NAMALWA (cell line): Measurements from ENCODE around the gene EPHB3.

Experiments used
- DNase-seq: peaks from one replicate; pipeline ENCODE4 v3.0.0-alpha.2; 2015; ENCODE audit warnings: low spot score

Gene EPHB3

DNA sequence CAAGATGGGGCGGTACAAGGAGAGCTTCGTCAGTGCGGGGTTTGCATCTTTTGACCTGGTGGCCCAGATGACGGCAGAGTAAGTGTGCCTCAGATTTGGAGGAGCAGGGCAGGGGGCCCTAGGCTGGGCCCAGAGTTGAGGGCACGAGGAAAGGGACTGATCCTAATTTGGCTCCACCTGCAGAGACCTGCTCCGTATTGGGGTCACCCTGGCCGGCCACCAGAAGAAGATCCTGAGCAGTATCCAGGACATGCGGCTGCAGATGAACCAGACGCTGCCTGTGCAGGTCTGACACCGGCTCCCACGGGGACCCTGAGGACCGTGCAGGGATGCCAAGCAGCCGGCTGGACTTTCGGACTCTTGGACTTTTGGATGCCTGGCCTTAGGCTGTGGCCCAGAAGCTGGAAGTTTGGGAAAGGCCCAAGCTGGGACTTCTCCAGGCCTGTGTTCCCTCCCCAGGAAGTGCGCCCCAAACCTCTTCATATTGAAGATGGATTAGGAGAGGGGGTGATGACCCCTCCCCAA is 19.8 kb downstream of the EPHB3 start:
- DNase-seq, result no peak

DNA sequence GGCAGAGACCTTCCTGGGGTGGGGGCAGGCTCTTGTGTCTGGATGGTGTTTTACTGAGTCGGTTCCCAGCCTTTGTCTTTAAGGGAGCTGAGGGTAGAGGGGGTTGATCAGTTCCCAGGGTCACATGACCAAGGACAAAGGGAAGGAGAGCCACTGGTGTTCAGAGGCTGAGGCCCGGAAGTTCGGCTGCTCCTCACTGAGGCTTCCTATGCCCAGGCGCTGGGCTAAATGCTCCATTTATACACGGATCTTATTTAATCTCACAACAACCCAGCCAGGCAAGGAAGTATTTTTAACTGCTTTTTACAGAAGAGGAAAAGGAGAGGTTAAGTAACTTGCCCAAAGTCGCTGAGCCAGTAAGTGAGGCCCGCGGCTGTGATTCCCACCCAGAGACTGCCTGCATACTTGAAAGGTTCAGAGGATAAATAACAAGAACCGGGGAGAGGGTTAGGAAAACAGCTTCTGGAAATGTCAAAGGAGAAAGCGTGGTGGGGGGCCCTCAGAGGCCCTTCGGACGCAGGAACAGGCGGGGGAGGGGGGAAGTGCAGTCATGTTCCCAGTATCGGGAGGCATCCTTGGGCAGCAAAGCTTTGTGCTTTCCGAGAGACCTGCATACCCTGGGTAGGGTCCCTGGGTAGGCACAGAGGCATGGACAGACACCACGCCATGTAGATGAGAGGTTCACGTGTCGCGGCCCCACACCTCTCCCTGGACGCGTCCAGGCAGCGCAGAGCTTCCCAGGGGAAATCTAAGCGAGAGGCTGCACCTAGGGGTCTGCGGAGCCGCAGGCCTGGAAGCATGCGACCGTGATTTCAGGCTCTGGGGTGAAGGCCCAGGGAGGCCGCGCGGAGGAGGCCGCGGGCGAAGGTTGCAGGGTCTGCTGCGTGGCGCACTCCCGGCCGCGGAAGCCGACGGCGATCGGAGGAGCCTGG is 21.3 kb downstream of the EPHB3 start:
- no peak for DNase-seq

DNA sequence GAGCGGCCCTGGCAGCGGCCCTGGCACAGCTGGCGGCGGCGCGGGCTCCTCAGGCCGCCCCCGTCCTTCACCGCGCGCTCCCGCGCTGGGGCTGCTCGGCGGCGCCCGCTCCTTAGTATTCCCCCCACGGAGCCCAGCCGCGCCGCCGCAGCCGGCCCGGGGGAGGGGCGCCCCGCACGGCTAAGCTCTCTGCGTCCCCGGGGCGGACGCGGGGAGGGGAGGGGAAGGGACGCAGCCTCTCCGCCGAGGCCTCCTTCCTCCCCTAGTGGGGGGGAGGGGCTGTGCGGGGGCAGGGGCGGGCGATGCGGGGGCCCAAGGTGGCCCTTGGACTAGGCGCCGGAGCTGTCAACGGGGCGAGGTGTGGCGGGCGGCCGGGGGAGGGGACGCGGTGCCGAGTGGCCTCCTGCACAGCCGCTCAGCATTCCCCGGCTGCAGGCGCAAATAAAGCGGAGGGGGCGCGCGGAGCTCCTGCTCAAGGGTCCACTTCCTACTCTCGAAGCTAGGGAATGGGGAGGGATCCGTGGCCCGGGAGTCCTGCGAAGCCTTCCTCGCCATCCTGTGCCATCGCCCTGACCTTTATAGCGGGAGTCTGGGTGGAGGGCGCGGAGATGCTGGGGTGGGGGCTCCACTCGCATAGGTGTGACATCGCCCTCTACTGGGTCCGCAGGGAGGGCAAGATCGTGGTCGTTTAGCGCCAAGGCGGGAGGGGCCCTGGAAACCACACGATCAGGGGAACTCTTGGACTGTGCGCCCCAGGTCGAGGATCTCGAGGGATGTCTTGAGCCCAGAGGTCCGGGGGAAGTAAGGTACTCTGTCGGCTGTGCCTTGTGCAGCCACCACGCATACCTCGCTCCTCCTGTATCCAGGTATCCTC is 22.2 kb downstream of the EPHB3 start:
- DNase-seq, result no peak

DNA sequence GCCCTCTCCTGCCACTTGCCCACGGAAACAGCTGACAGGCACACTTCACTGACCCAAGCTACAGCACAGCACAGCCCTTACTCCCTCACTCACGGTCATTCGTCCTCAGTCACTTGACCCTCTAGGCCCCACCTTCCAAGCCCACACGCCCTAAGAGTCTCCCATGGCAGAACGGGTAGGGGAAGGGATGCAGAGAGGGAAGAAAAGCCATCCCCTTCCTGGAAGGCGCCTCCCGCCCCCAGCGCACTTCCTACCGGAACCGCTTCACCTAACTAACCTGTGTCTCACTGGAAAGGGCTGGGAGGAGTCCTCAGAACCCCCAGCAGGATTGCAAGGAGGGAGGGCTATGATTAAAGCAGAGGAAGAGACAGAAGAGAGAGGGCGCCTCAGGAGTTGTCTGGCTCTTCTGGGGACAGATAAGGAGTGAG is 22.9 kb downstream of the EPHB3 start:
- no peak for DNase-seq

DNA sequence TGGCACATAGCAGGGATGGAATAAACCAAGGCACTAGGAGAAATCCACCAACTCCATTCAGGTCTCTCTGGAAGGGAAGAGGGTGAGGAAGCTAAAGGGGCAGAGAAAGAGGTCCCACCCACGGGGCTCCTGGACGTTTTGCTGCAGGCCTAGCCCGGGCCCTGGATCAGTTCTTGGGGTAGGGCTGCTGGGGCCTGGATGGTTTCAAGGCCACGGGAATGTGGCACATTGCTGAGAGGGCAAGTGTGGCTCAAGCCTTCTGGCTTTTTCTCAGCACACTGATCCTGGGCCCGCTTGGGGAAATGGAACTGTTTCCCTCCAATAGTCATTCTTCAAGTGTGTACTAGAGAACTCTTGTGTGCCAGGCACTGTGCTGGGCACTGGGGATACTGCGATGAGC is 24.0 kb downstream of the EPHB3 start:
- no peak for DNase-seq

DNA sequence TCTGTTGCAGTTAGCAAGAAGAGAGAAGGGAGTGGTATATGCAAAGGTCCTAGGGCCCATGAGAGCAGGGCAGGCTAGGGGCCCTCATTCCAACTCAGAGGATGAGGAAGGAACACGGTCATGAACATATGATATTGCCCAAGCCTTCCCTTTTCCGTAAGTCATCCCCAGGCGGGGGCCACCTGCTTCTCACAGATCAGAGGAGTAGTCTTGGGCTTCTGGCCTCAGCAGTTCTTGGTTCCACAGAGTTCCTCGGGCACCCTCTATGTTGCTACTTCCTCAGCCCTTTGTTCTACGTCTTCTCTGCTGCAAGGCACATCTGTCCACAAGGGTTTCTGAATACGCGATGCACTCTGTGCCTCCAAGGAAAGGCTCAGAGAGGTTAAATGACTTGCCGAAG is 25.3 kb downstream of the EPHB3 start:
- DNase-seq, result no peak

DNA sequence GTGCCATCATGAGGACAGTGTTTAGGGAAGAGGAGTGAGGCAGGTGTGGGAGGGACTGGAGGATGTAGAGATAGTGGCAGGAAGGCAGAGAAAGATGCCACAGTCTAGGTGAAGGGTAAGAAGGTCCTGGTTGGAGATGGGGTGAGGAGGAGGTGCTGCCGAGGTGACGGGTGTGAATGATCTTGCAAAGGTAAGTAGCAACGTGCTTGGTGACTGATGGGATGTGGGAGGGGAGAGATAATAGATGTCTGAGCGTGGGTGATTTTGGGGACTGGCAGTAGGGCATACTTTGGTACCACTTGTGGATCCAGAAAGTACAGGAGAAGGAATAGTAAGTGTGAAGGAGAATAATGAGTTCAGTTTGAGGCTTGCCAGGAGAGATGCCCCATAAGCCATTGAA is 27.2 kb downstream of the EPHB3 start:
- DNase-seq, result no peak

DNA sequence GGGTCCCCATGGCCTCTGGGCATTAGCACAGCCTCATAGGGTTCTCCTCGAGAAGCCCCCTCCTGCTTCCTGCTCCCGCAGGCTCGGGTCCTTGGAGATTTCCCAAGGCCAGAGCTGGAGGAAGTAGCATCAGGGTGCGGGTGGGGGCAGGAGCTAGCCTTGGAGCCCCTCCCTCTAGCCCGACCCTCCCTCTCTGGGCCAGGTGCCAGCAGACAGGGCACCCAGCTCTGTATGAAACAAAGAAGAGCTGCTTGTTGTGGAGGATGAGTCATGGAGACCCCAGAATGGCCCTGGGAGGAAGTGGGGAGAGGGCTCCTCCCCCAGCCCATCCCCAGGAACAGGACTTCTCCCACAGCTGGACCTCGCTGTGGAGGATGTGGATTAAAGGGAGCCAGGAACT is 29.2 kb downstream of the EPHB3 start:
- no peak for DNase-seq

DNA sequence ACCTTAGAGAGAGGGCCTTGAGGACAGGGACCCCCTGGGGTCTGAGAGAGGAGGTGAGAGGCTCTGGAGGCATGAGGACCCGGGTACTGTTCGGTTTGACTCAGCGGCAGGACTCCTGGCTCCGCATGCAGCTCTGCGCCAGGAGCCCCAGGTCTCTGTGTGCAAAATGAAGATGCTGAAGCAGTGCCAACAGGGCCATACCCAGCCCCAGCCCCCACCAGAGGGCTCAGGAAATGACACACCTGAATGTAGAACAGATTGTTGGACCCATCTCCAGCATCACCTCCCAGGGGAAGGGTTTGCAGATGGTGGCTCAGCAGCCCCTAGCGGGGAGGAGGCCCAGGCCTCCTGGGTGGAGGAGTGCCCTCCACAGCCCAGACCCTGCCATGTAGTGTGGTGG is 30.2 kb downstream of the EPHB3 start:
- no peak for DNase-seq

DNA sequence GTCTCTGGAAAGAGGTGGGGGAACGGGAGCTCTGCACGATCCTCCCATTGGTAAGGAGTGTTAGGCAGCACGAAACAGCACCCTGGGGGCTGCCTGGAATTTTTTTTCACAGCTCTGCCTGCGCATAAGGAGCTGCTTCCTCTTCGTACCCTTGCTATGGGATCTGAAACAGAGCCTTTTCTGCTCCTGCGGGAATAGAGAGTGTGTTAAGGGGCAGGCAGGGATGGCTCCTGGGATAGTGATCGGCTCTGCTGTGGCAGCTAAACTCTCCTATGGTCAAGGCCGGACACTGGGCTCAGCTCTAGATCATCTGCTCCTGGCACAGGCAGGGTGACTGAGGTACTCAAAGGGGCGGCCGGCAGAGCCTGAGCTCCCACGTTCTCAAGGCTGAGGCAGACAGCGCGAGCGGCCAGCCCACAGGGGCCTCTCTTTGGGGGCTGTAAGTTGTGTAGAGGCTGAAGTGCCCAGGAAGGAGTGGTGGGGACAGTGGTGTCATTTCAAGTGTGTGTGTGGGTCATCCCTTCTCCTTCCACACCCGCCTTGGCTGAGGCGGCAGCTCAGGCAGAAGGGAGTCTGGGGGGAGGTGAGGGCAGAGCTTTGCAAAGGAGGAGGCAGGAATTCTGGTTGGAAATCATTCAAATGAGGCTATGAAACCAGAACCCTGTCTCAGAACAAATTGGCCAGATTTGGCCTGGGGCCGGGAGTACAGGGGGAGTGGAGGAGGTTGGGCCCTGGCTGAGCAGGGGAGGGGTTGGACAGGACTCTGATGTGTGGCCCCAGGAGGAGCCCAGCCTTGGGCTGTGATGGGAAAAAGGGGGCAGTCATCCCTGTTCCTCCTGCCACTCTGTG is 31.0 kb downstream of the EPHB3 start:
- no peak for DNase-seq

DNA sequence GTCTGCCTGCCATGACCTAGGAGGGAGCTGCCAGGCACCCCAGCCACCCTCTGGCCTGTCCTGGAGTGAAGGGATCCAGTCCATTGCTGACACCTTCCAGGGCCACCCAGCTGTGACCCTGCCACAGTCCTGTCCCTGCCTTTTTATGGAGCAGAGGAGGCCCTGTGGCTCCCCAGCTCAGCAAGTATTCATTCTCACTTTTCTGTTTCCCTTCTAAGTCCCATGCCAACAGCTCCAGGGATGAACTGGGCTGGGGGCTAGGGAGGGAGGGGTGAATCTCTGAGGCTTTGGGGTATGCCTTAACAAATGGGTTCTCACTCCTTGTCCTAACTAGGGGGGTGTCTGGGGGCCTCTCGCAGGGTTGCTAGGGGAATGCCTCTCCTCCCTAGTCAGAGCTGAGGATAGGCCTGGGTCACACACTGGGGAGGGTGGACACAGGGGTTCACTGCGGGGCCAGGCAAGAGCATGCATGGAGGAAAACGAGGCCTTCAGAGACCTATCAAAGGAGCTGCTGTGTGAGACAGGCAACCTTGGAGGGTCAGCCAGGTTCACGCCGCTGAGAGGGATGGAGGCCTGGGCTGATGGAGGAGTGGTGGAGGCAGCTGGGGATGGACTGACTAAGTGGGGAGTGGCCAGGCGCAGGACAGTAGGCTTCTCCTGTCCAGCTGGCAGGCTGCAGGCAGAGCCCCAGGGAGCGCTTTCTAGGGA is 31.8 kb downstream of the EPHB3 start:
- no peak for DNase-seq

DNA sequence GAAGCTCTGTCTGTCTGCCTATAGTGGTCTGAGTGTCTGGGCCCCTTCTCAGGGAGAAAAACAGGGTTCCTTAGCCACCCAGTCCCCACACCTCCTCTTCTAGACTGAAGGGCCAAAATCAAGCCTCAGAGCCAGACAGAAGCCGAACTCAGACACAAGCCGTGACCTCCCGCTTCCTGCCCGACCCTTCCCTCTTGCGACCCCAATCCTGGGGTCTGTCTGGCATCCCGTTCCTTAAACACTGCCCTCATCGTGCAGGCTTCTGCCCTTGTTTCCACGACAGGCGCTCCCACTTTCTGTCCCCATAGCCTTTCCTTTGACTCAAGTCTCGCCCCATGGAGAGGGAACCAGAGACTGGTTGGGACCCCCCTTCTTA is 32.3 kb downstream of the EPHB3 start:
- no peak for DNase-seq

DNA sequence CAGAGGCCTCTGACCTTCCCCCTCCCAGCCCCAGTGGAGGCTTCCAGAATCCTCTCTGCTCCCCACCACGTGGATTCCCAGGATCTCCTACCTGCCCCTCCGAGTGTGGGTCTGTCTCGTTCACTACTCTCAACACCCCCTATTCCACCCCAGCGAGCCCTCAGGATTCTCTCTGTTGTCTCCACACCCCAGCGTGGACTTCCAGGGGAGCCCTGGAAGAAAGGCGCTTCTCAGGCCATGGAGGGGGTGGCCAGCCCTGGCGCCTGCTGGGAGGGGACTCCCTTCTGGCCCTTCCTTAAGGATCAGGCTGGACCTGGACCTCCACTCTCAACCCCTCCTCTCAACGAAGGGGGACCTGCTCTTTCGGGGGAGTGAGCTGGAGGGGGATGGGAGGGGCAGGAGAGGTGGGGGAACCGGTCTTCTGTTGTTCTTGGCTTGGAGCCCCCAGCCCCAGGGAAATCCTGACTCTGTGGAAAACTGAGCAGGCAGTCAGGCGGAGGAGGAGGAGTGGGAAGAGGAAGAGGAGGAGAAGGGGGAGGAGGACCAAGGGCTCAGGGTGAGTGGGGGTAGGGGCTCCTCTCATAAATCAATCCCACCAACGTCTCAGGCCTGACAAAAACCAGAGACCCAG is 32.9 kb downstream of the EPHB3 start:
- DNase-seq, result no peak

DNA sequence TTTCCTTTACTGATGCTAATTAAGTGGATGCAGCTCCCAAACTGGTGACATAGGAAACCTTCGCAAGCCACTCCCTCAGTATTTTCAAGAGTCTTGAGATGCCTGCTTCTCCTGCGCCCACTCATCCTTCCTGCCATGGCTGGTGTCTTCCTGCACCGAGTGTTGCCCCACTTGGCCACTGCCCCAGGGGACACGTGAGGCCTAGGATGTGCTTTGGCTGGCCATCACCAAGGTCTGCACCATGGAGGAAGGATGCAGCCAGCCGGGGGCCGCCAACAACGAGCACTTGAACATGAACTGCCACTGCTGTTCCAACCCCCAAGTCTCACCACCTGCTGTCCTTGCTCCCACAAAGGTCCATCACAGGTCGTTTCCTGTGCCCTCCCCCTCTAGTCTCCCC is 34.1 kb downstream of the EPHB3 start:
- DNase-seq, result no peak

DNA sequence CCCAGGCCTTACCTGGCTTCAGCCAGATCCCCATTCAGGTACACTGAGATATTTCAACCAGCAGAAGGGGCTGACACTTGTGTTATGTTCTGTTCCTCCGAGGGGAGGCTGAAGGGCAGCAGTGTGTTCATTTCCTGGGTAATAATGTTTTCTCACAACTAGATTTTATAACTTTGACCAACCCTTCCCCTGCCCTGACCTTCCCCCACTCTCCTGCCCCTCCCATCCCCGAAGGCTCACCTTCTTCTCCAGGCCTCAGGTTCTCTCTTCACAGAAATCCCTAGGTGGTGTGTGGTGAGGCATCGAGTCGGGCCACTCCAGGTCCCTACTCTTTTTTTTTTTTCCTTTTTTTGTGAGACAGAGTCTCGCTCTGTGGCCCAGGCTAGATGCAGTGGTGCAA is 34.6 kb downstream of the EPHB3 start:
- no peak for DNase-seq

DNA sequence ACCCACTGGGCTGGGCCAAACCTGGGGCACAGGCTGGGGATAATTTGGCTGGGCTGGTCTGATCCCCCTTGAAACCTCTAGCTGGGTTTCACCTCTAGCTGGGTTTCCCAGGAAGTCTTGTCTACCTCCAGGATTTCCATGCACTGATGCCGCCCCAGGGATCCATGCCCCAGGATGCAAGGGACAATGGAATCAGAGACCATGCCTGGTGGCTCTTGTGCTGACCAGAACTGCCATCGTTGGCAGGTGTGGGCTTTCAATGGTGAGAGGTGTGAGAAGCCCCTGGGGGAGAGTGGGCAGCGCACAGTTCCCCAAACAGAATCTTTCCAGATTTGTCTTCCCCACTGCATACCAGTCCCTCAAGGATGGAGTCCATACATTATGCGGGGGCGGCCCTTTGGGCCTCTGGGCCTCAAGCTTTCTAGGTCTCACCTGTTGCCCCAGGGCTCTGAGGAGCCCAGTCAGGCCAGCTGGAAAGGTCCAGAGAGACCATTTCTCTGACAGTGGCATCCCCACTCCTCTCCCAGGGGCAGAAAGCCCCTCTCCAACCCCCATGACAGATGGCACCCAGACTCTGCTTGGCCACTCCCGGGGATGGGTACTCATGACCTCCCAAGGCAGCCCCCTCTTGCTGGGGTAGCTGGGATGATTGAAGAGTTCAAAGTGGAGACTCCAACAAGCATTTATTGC is 35.4 kb downstream of the EPHB3 start:
- DNase-seq, result no peak

DNA sequence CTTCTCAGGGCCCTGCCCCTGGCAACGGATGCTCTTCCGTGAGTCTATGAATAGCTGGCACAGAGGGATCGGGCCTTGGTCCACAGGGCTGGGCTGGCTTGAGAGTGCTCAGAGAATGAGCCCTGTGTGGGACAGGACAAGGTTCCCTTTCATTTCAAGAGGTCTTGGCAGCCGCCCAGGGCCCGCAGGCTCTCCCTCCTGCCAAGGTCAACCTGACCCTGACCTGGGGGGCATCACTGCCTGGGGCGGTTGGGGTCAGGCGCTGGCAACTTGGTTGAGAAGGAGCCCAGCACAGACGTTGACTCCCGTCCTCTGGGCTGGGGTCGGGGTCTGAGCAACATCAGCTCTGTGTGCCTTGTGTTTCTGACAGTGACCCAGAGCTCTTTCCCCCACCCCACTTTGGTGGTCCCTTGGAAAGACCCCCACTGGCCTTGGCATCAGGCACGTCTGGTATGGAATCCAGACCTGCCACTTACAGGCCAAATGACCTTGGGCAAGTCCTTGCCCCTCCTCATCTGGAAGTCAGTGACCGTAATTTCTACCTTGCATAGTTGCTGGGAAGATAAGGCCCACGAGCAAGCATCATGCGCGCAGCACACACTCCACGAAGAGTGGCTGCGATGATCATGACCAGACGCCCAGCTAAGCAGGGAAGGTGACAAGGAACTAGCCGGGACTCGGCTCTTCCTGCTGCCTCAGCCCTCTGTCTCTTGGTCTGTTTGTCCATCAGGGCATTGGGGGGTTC is 36.4 kb downstream of the EPHB3 start:
- no peak for DNase-seq

DNA sequence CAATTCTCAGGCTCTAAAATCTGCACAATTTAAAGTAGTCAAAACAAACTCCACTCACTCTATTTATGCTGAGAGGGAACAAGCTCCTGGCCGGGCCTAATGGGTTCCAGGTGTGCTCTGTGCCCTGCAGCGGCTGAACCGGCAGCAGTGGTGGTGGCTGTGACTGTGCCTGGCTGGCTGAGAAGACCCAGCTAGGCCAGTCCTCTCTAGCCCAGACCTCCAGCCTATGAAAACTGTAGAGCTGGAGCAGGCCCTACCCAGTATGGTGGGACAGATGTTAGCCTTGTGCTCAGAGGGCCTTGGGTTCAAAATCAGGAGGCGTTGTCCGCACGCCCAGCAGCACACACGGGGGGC is 37.0 kb downstream of the EPHB3 start:
- DNase-seq, result no peak

DNA sequence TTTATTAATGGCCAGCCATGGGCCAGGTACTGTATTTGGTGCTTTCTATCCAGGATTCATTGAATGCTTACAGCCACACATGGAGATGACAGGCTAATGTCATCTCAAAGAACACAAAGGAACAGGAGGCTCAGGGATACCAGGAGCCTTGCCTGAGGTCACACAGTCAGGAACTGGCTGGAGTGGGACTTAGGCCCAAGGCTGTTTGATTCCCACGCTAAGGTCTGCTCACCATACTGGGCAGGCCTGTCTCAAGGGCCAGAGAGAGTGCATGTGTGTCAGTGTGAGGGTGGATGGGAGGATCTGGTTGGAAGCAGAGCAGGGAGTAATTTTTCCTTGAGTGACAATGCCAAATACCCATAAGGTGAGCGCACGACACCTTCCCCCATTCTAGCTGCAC is 37.6 kb downstream of the EPHB3 start:
- no peak for DNase-seq
